Stimulated activated CD4-positive, alpha-beta T cell treated with anti-CD3 and anti-CD28 coated beads, TNF-alpha, amount 100 ng/mL, for 4 hours (primary cell): ENCODE results near the gene SLC25A22.

Experiments used
- DNase-seq, 3 experiments: peaks; one replicate each; pipeline ENCODE4 v3.0.0-alpha.2; 2020; ENCODE audit warnings: low read depth in 3 of 3

SLC25A22 gene

GRCh38 chr11:790721-791564 is 7.1 kb downstream of the SLC25A22 start:
- no peak for DNase-seq

DNA sequence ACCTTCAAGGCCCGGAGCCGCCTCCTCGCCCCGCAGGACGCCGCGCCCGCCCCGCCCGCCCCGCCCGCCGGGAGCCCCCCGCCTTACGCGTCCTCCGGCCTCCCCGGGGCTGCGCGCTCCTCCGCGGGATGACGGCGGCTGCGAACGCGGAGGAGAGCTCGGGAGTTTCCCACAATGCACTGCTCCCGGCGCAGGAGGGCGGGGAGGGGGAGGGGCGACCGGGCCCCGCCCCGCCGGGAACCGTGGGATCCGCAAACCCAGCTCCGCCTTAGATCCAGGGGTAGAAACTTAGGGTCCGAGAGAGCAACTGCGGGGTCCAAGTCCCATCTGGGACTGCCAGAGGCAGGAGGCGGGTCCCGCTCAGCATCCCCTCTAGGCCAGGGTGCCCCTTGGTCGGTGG is 8.1 kb downstream of the SLC25A22 start, which contains the start of gene CEND1:
CEND1 (minus strand) TSS at position 148 of the 400 bp plus-strand sequence. CDS start 1,514 bp downstream, outside the sequence.
- peak in 1 of 3 experiments; percentile 35 for DNase-seq

DNA sequence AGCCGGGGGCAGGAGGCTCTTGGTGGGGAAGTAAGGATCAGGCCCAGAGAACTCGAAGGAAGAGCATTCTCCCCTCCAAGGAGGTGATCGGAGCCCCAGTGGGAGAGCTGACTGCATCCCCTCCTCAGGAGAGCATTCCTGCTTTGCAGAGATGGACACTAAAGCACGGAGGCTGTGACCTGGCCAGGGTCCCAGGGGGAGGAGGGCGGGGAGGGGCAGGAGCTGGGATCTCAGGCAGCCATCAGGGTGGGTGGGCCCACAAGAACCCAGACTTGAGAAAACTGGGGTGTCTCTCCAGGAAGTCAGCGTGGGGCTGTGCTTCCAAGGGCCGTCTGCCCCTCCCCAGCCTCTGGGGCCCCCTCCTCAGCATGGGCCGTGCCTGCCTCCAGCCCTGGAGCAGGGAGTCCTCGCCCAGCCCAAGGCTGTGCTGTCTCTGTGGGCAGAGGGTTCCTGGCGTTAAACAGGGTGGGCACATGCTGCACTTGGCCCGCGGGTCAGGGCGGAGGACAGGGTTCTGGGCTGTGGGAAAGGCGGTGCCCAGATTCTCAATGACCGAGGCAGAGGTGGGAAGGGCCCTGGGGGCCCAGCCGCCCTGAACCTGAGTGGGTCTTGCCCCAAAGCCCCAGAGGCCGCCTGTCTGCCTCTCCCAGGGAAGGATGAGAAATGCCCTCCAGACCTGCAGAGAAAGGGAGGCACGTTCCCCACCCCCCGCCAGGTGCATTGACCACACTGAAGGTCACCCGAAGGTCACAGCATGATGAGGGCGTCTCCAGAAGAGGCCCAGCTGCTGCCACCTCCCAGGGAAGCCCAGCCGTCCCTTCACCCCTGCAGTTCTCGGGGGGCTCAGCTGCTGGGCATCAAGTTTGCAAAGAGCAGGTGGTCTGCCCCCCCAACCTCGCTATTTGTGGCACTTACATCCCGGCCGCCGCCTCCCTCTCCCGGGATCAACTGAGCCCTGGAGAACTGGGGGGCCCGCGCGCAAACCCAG is 8.8 kb downstream of the SLC25A22 start:
- DNase-seq, result no peak

DNA sequence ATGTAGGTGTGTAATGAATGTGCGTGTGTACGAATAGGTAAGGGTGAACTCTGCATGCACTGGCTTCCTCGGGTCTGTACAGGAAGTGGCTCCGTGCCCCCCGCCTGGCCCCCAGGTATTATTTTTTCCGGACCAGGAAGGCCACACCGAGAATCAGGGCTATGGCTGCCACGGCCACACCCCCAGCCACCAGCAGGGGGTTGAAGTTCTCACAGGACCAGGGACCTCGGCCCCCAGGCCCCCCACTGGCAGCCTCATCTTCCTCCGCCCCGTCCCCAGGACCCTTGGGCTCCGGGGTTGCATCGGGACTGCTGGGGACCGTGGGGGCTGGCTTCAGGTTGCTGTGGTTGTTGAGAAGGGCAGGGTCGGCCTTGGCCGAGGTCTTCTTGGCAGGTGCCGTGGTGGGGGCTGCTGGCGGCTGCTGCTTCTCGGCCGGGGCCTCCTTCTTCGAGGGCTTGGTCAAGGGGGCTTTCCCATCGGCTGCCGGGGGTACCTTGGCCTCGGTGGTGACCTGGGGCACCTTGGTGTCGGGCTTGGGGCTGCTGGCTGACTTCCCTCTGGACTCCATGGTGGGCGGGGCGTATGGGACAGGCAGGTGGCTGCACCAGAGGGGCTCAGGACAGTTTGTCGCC is 10.0 kb downstream of the SLC25A22 start:
- no peak for DNase-seq

- DNase-seq, result no peak
Measured at GRCh38 chr11:787084-787675, 10.9 kb downstream of the SLC25A22 start.

DNA sequence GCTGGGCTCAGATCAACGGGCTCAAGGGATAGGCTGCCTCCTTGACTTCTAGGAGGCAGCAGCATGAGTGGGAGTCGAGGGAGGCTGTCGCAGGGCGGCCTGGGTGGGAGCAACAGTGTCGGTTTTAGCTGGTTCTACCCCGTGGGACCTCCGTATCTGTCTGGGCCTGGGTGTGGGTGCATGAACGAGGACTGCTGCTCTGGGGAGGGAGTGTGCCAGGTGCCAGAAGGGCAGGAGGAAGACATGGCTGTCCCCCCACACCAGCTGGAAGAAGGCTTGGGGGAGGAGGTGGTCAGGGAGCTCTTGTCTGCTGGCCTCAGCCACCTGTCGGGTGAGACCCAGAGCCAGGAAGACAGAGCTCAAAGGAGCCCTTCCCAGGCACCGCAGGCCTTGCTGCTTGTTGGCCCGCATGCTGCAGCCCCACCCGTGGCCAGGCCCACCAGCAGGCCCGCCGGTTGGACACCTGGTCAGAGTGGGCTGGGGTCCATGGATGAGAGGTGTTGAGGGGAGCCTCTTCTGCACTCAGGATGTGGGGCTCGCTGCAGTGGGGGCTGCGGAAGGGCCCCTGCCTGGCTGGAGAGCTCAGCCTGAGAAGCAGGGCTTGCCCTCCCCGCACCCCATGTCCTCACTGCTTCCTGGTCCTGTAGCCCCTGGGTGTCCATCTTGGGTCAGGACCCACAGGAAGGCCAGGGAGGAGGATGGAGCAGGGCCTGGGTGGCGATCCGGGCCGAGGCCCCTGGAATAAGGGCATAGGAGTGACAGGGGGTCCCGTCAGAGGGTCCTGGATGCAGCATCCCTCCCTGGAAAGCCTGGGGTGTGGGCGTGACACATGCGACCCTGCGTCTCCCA is 11.6 kb downstream of the SLC25A22 start:
- DNase-seq, result no peak

DNA sequence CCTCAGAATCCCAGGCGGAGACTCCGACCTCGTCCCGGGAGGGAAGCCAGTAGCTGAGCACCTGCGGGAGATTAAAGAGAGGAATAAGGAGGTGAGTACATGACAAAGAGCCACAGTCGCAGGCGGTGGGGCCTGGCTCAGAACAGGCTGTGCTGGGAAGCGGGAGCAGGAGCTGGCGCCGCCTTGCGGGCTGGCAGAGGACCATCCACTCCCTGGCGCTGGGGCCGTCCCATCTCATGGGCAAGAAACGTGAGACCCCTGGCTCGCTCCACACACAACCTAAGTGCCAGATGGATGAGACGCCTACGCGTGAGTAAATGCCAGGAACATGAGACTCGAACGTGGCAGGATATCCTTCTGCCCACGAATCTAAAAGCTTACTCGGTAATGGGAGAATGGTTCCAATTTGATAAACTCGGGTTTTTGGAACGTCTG is 14.5 kb downstream of the SLC25A22 start:
- DNase-seq, result no peak

DNA sequence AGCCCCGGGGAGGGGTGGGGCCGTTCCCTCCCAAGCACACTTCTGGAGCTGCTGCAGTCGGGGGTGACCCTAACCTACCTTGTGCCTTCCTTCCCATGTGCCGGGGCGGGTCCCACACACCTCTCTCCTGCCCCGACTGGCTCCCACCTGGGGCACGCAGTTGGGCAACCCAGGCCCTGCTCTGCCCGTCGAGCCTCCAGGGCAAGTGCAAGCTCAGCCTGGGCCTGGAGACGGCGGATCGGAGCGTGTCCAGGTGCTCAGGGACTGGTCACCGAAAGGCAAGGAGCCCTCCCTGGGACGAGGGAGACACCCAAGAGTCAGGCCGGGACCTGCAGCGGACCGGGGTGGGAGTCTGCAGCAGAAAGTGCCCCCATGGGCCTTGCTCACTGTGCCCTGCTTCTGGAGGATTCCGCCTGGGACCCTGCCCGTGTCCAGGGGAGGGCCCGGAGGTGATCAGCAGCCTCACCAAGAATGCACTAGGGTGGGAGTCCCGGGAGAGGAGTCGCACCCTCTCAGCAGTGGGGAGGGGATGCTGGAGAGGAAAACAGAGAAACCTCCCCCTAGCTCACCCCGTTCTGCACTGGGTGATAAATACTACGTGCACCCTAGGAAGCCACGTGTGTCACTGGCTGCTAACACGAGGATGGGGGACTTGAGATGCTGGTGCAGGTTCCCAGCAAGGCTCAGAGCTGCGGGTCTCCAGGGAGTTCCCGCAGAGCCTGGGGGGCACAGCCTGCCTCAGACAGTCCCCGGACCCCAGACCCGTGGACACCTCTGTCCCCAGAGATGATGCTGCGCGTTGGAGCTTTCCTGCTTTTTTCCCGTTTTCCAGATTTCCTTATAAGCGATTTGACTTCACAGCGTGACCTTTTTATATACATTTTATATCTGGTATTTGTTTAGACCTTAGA is 15.6 kb downstream of the SLC25A22 start:
- DNase-seq, result no peak

GRCh38 chr11:779955-780532 is 18.0 kb downstream of the SLC25A22 start:
- no peak for DNase-seq

DNA sequence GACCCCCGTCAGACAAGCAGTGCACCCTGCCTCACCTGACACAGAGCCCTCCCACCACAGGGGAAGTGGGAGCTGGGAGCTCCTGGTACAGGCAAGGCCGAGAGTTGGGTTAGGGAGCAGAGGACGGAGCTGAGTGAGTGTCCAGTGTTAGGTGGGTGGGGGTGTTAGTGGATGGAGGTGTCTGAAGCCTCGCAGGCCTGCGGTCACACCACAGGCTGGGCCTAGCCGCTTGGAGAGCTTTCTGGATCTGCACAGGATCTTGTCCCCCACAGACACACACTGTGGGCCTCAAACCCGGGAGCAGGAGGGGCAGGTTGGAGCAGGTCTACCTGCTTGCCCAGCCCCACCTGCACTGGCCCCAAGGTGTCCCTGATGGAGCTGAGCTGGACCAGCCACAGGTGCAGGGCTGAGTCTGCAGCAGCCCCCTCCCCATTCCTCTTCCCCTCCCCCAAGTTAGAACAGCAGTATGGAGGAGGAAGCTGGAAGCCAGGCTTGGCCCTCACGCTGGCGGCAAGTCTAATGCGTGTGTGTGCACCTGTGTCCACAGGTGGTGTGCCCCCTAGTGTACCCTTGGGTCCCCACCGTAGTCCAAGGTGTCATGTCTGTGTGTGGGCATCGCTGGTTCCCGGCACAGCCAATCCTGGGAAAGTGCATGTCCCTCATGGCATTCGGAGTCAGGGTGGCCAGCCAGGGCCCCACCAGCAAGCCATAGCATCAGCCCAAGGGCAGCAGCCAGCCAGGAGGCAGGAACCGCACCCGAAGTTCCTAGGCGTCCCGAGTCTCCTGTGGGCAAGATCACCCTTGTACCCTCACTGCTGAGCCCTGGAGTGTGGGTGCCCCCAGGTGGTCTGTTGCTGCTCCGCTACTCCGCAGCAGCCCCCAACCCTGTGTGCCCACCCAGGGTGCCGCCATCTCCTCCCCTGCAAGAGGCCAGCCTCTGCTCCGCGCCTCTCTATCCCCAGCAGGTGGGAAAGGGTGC is 18.8 kb downstream of the SLC25A22 start:
- DNase-seq, result no peak

DNA sequence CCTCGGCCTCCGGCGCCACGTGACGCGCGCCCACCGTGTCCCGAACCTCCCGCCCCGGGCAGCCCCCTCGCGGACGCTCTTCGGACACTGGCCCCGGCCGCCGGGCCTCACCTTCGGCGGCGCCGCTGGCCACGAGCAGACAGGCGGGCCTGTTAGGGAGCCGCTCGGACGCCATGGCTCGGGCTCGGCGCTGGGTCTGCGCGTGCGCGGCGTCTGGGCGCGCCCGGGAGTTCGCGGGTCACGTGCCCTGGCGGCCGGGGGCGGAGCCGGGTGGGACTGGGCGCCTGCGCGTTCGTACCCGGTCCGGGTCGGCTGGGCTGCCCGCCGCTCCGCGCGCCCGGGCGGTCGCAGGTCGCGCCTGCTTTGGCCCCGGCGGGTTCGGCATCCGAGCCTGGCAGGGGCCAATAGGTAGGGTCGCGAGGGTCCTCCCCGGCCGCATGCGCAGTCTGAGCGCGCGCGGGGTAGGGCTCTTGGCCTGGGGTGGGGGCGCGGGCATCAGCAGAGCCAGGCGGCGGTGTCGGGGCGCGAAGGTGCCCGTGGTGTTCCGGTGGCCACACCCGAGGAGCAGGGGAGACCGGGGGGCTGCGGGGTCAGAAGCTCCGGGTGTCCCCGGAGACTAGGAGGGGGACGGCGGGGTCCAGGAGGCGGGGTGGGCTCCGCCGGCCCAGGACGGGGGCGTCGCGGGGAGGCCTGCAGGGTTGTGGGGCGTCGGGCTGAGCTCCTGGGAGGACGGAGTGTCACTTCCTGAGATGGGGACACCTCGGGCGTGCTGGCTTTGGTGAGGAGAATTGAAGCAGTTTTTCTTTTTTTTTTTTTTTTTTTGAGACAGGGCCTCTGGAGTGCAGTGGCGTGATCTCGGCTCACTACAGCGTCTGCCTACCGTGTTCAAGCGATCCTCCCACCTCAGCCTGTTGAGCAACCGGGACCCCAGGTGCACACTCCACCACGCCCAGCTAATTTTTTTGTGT is 20.5 kb downstream of the SLC25A22 start, which contains the start of gene GATD1:
GATD1 (minus strand) TSS at position 200 of the 968 bp plus-strand sequence; CDS start at position 175, 25 bp downstream.
- peak; percentile 90 to 93 (median 92) for DNase-seq

DNA sequence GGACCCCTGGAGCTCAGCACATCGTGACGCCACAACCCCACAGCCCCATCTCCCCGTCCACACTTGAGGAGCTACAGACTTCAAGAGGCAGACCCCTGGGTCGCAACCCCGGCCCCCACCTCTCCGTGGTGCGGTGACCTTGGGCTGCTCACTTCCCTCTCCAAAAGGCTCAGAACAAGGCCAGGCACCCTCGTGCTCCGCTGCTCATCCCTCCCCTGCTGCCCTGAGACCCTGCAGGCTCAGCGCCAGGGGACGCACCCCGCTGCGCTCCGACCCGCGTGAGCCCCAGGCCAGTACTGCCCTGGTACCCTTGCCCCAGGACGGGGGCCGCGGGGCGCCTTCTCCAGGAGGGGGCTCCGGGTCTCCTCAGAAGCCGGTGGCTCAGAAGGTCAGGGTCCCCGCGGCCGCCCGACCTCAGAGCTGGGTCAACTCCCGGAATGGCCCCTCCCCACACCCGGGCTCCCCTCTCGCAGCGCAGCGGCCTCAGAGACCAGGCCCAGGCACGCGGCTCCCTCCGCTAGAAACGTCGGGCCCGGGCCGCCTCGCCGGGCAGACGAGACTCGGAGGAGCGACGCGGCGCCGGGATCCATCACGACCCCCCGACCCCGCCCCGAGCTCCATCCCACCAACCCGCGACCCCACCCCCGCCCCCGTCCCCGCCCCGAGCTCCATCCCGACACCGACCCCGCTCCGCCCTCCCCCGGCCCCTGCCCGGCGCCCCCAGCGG is 21.4 kb downstream of the SLC25A22 start:
- DNase-seq, result no peak

DNA sequence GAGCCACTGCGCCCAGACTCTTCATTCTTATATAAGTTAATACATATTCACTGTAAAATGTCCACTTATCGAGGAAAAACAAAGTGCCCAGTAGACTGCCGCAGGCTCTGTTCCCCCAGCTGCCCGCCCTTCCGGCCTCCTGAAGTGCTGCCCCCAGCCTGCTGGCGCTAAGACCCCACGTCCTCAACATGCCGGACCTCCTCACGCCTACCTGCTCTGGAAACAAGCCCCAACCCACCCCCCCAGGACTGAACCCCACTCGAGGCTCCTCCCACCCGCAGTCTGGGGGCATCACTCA is 21.9 kb downstream of the SLC25A22 start:
- no peak for DNase-seq

DNA sequence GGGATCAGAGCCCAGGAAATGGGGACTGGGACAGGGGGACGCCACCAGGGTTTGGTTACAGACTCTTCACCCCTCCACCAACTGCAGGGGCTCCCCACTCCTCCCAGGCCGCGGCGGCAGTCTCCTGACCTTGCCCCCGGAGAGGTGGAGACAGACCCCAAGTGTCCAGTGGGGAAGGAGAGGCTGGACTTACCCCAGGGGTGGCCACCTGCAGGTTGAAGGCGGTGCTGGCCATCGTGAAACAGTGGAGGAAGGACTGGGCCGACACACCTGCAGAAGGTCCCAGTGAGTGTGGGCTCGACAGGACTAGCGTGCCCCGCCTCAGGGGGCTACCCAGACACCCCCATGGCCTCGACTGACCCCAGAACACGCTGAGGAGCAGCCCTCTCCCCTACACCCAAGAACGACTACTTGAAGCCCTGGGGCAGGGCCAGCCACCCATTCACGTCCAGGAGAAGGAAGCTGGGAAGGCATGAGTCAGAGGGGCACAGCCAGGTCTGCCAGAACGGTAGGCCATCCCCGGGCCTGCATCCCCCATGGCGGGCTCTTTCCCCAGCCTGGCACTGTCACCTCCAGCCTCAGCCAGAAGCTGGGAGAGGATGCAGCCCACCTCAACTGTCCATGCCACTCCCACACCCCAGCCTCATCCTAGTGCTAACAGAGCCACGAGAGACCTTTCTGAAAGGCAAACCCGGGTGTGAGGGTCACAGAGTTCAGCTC is 23.0 kb downstream of the SLC25A22 start:
- DNase-seq, result no peak

- DNase-seq, result no peak
Measured at GRCh38 chr11:773830-774229, 24.3 kb downstream of the SLC25A22 start.
